ENCODE data around the gene MROH9.

GRCh38 chr1:170970256-170970655, 34.9 kb downstream of the MROH9 start:
- no peak for TF ChIP-seq POLR2A (IDR thresholded peaks at IDR 0.05)
- no peak for TF ChIP-seq CTCF (IDR thresholded peaks at IDR 0.05)
- TF ChIP-seq POLR2AphosphoS5 (IDR thresholded peaks at IDR 0.05) = no peak

Measured in gastroesophageal sphincter (tissue), 3 donors.